ENCODE results near the gene OXCT1.

Gene OXCT1

GRCh38 chr5:41869724-41870626 lies at the start of gene OXCT1:
Gene OXCT1 (minus strand): TSS chr5:41870425. CDS start chr5:41870358, 67 bp downstream.
- H3K27ac Mint-ChIP-seq, result peak within 1 kb of the TSS; percentile 88
- no peaks in the 10 kb centered on the region for H3K36me3 Mint-ChIP-seq
- peaks cover 55% of the 10 kb centered on the region for H3K4me1 Mint-ChIP-seq
- no peaks in the 10 kb centered on the region for H3K9me3 Mint-ChIP-seq
- no peaks in the 10 kb centered on the region for H3K27me3 Mint-ChIP-seq
- peak within 1 kb of the TSS; percentile 86 for H3K4me3 Mint-ChIP-seq

GRCh38 chr5:41918105-41918504 lies 47.9 kb upstream of the OXCT1 start:
- H3K27me3 Mint-ChIP-seq, result no peaks in the 10 kb centered on the region
- peaks cover 21% of the 10 kb centered on the region for H3K36me3 Mint-ChIP-seq
- H3K9me3 Mint-ChIP-seq, result no peaks in the 10 kb centered on the region
- peak overlapping the region; percentile 13 for H3K27ac Mint-ChIP-seq
- peaks cover 25% of the 10 kb centered on the region for H3K4me1 Mint-ChIP-seq
- H3K4me3 Mint-ChIP-seq, result no peak overlapping the region

GRCh38 chr5:41908374-41909079 lies 38.3 kb upstream of the OXCT1 start:
- H3K27me3 Mint-ChIP-seq, result no peaks in the 10 kb centered on the region
- no peaks in the 10 kb centered on the region for H3K9me3 Mint-ChIP-seq
- H3K36me3 Mint-ChIP-seq, result peaks cover 18% of the 10 kb centered on the region
- H3K4me3 Mint-ChIP-seq, result no peak overlapping the region
- H3K4me1 Mint-ChIP-seq, result peaks cover 52% of the 10 kb centered on the region
- H3K27ac Mint-ChIP-seq, result no peak overlapping the region

GRCh38 chr5:41906151-41906550 lies 35.9 kb upstream of the OXCT1 start:
- H3K9me3 Mint-ChIP-seq, result no peaks in the 10 kb centered on the region
- H3K4me1 Mint-ChIP-seq, result peaks cover 56% of the 10 kb centered on the region
- peaks cover 15% of the 10 kb centered on the region for H3K36me3 Mint-ChIP-seq
- H3K4me3 Mint-ChIP-seq, result no peak overlapping the region
- H3K27ac Mint-ChIP-seq, result no peak overlapping the region
- no peaks in the 10 kb centered on the region for H3K27me3 Mint-ChIP-seq

- peaks cover 46% of the 10 kb centered on the region for H3K4me1 Mint-ChIP-seq
- peak within 1 kb of the TSS; percentile 99 for H3K27ac Mint-ChIP-seq
- peak within 1 kb of the TSS; percentile 95 for H3K4me3 Mint-ChIP-seq
- H3K36me3 Mint-ChIP-seq, result peaks cover 4% of the 10 kb centered on the region
- H3K9me3 Mint-ChIP-seq, result no peaks in the 10 kb centered on the region
- no peaks in the 10 kb centered on the region for H3K27me3 Mint-ChIP-seq
Observed at GRCh38 chr5:41903892-41904799, 33.9 kb upstream of the OXCT1 start, which contains the start of gene RIMOC1. Gene RIMOC1 (plus strand): TSS chr5:41904344. CDS start chr5:41904368, 24 bp downstream.

- Mint-ChIP-seq H3K27ac (peak overlapping the region; percentile 99), H3K4me1 (peaks cover 46% of the 10 kb centered on the region)
Observed at GRCh38 chr5:41903382-41903891, 33.2 kb upstream of the OXCT1 start.

GRCh38 chr5:41896230-41896629 lies 26.0 kb upstream of the OXCT1 start:
- peaks cover 2% of the 10 kb centered on the region for H3K36me3 Mint-ChIP-seq
- H3K27me3 Mint-ChIP-seq, result peaks cover 22% of the 10 kb centered on the region
- no peak overlapping the region for H3K4me3 Mint-ChIP-seq
- H3K9me3 Mint-ChIP-seq, result no peaks in the 10 kb centered on the region
- peaks cover 6% of the 10 kb centered on the region for H3K4me1 Mint-ChIP-seq
- H3K27ac Mint-ChIP-seq, result no peak overlapping the region

More at GRCh38 chr5:41903382-41903891, 33.2 kb upstream of the OXCT1 start:
- H3K36me3 Mint-ChIP-seq, result peaks cover 4% of the 10 kb centered on the region
- H3K9me3 Mint-ChIP-seq, result no peaks in the 10 kb centered on the region
- H3K27me3 Mint-ChIP-seq, result no peaks in the 10 kb centered on the region
- peak overlapping the region; percentile 95 for H3K4me3 Mint-ChIP-seq

- Mint-ChIP-seq H3K36me3 (peaks cover 2% of the 10 kb centered on the region), H3K4me3 (no peak overlapping the region), H3K4me1 (peaks cover 10% of the 10 kb centered on the region), H3K9me3 (no peaks in the 10 kb centered on the region), H3K27me3 (peaks cover 23% of the 10 kb centered on the region), H3K27ac (peak overlapping the region; percentile 20)
Observed at GRCh38 chr5:41893074-41893851, 23.0 kb upstream of the OXCT1 start.

- Mint-ChIP-seq H3K9me3 (no peaks in the 10 kb centered on the region), H3K4me1 (peaks cover 10% of the 10 kb centered on the region), H3K36me3 (peaks cover 2% of the 10 kb centered on the region), H3K27me3 (peaks cover 22% of the 10 kb centered on the region), H3K4me3 (no peak overlapping the region), H3K27ac (no peak overlapping the region)
Observed at GRCh38 chr5:41892031-41892430, 21.8 kb upstream of the OXCT1 start.

GRCh38 chr5:41891066-41891707 lies 21.0 kb upstream of the OXCT1 start:
- Mint-ChIP-seq H3K36me3 (peaks cover 2% of the 10 kb centered on the region), H3K4me3 (no peak overlapping the region), H3K4me1 (peaks cover 10% of the 10 kb centered on the region), H3K27me3 (peaks cover 21% of the 10 kb centered on the region), H3K9me3 (no peaks in the 10 kb centered on the region), H3K27ac (no peak overlapping the region)

- no peak overlapping the region for H3K27ac Mint-ChIP-seq
Observed at GRCh38 chr5:41885286-41885685, 15.1 kb upstream of the OXCT1 start.

GRCh38 chr5:41883936-41884335 lies 13.7 kb upstream of the OXCT1 start:
- no peaks in the 10 kb centered on the region for H3K9me3 Mint-ChIP-seq
- H3K4me3 Mint-ChIP-seq, result no peak overlapping the region
- H3K4me1 Mint-ChIP-seq, result no peaks in the 10 kb centered on the region
- peaks cover 13% of the 10 kb centered on the region for H3K27me3 Mint-ChIP-seq
- H3K36me3 Mint-ChIP-seq, result no peaks in the 10 kb centered on the region
- no peak overlapping the region for H3K27ac Mint-ChIP-seq

More at GRCh38 chr5:41885286-41885685, 15.1 kb upstream of the OXCT1 start:
- Mint-ChIP-seq H3K27me3 (peaks cover 9% of the 10 kb centered on the region), H3K4me3 (no peak overlapping the region), H3K36me3 (no peaks in the 10 kb centered on the region), H3K9me3 (no peaks in the 10 kb centered on the region), H3K4me1 (no peaks in the 10 kb centered on the region)

- Mint-ChIP-seq H3K4me1 (no peaks in the 10 kb centered on the region), H3K4me3 (no peak overlapping the region), H3K27me3 (peaks cover 13% of the 10 kb centered on the region), H3K9me3 (no peaks in the 10 kb centered on the region), H3K27ac (no peak overlapping the region), H3K36me3 (no peaks in the 10 kb centered on the region)
Observed at GRCh38 chr5:41883243-41883642, 13.0 kb upstream of the OXCT1 start.

- no peak overlapping the region for H3K4me3 Mint-ChIP-seq
- no peak overlapping the region for H3K27ac Mint-ChIP-seq
- no peaks in the 10 kb centered on the region for H3K36me3 Mint-ChIP-seq
- H3K9me3 Mint-ChIP-seq, result no peaks in the 10 kb centered on the region
- H3K27me3 Mint-ChIP-seq, result peaks cover 13% of the 10 kb centered on the region
- no peaks in the 10 kb centered on the region for H3K4me1 Mint-ChIP-seq
Observed at GRCh38 chr5:41882765-41883164, 12.5 kb upstream of the OXCT1 start.
